ENCODE data around the gene CCDC196. TPM values are rescaled to one million over a fixed set of nuclear protein-coding genes. Genes with fewer than 3 reads are reported as not detected.

Gene CCDC196
- total RNA-seq, 1 experiment from 2014 or later, result not detected

GRCh38 chr14:66440801-66441200 is 45.4 kb upstream of the CCDC196 start:
- Histone ChIP-seq H3K9me3 (ENCODE audit: control insufficient read depth, low read depth, low read length) (no peaks in the 10 kb centered on the region), H4K5ac (ENCODE audit: insufficient read length, low read depth, low read length) (no peak overlapping the region)

More at GRCh38 chr14:66440801-66441200, 45.4 kb upstream of the CCDC196 start:
- Mint-ChIP-seq H3K4me1 (no peaks in the 10 kb centered on the region; a peak in 1 of 4 replicates), H3K9me3 (peaks cover 10 to 17% of the 10 kb centered on the region in 2 experiments; a peak in 4 of 5 replicates), H3K27ac (no peak overlapping the region), H3K27me3 (ENCODE audit: low read depth) (no peaks in the 10 kb centered on the region), H3K36me3 (ENCODE audit: insufficient read depth in 1 of 3, low read depth in 3 of 3) (peaks cover 0 to 5% (median 1%) of the 10 kb centered on the region in 3 experiments; a peak in 3 of 7 replicates), H3K4me3 (no peak overlapping the region)
- Histone ChIP-seq H3K9ac (ENCODE audit: extremely low read depth, insufficient read length, low read length) (no peak overlapping the region), H3K23ac (ENCODE audit: insufficient read length, low read depth, low read length) (no peak overlapping the region), H3K4me2 (ENCODE audit: insufficient read depth, insufficient read length, low read length) (no peak overlapping the region), H2BK120ac (ENCODE audit: low read depth, low read length, poor library complexity, severe bottlenecking) (no peak overlapping the region), H3K4ac (ENCODE audit: low read depth, low read length) (no peak overlapping the region), H2AK5ac (ENCODE audit: insufficient read length, low read length) (no peak overlapping the region), H3K14ac (ENCODE audit: insufficient read depth, low read length) (no peak overlapping the region), H3K27ac (ENCODE audit: insufficient read length, low read depth, low read length) (no peak overlapping the region), H3K56ac (ENCODE audit: insufficient read length, low read depth, low read length) (no peak overlapping the region), H2BK15ac (ENCODE audit: low read depth, low read length) (no peak overlapping the region), H4K8ac (replicated peaks; ENCODE audit: insufficient read length, low read depth, low read length) (no peak overlapping the region), H3K79me1 (ENCODE audit: insufficient read depth, low read depth, low read length, poor library complexity, severe bottlenecking) (no peaks in the 10 kb centered on the region), H2BK5ac (ENCODE audit: insufficient read length, low read length) (no peak overlapping the region), H3K18ac (ENCODE audit: insufficient read length, low read depth, low read length) (no peak overlapping the region), H3K79me2 (ENCODE audit: insufficient read depth, low read length) (no peaks in the 10 kb centered on the region), H4K20me1 (ENCODE audit: control insufficient read depth, insufficient read depth, insufficient read length) (no peaks in the 10 kb centered on the region), H3K23me2 (ENCODE audit: insufficient read length, low read depth, low read length, poor library complexity, severe bottlenecking) (no peaks in the 10 kb centered on the region), H3K27me3 (ENCODE audit: insufficient read depth, low read length) (no peaks in the 10 kb centered on the region), H2AFZ (ENCODE audit: low read length) (no peak overlapping the region), H2BK20ac (ENCODE audit: low read depth, low read length, poor library complexity, severe bottlenecking) (no peak overlapping the region), H3T11ph (ENCODE audit: low read length) (no peak overlapping the region), H2BK12ac (ENCODE audit: insufficient read length, low read depth, low read length) (no peak overlapping the region), H4K91ac (ENCODE audit: insufficient read length, low read depth, low read length) (no peak overlapping the region), H3K4me1 (ENCODE audit: insufficient read depth, low read length) (no peaks in the 10 kb centered on the region)
- WGBS (ENCODE audit: extremely low coverage, insufficient read length, low lambda C conversion rate), result no CpG with 5 or more reads among the region's 5 CpGs
- no peak for DNase-seq
- TF ChIP-seq CTCF (conservative IDR thresholded peaks at IDR 0.05), result no peak

Data from H9 (cell line).